ENCODE data around the gene EPHA5. TPM values are rescaled to one million over a fixed set of nuclear protein-coding genes. Genes with fewer than 3 reads are reported as not detected.

EPHA5 gene
- total and polyA plus RNA-seq, 4 donors, result 0.02 to 0.15 (median 0.11) TPM; not detected in 1

- Histone ChIP-seq H3K4me1 (ENCODE audit: control insufficient read depth in 5 of 5, insufficient read depth in 5 of 5, low read length in 5 of 5) (no peaks in the 10 kb centered on the region), H3K4me3 (no peak overlapping the region), H3K36me3 (ENCODE audit: control insufficient read depth in 4 of 4, insufficient read depth in 4 of 4, low read length in 4 of 4) (no peaks in the 10 kb centered on the region), H3K27ac (ENCODE audit: low read depth in 1 of 2, low read length in 1 of 2) (no peak overlapping the region), H3K9ac (ENCODE audit: insufficient read depth in 1 of 2, low read length in 2 of 2) (no peak overlapping the region), H3K27me3 (ENCODE audit: control insufficient read depth in 3 of 3, insufficient read depth in 3 of 3, low read length in 2 of 3) (no peaks in the 10 kb centered on the region), H3K9me3 (ENCODE audit: control insufficient read depth in 4 of 4, insufficient read depth in 3 of 4, low read length in 3 of 4) (peaks cover 0 to 5% (median 0%) of the 10 kb centered on the region in 4 donors)
- ATAC-seq (ENCODE audit: insufficient read depth, low FRiP score), result no peak
- DNase-seq, result no peak
- no peak for TF ChIP-seq CTCF (IDR thresholded peaks at IDR 0.05; ENCODE audit: control extremely low read depth, extremely low read depth)
- 66 to 74% methylated on average over 1 of the region's 1 CpG for WGBS, 2 donors
Observed at GRCh38 chr4:65391382-65391781, 278.9 kb downstream of the EPHA5 start.

GRCh38 chr4:65386927-65387326 lies 283.4 kb downstream of the EPHA5 start:
- Histone ChIP-seq H3K36me3 (ENCODE audit: control insufficient read depth in 4 of 4, insufficient read depth in 4 of 4, low read length in 4 of 4) (no peaks in the 10 kb centered on the region), H3K4me3 (no peak overlapping the region), H3K27ac (ENCODE audit: low read depth in 1 of 2, low read length in 1 of 2) (no peak overlapping the region), H3K9ac (ENCODE audit: insufficient read depth in 1 of 2, low read length in 2 of 2) (no peak overlapping the region), H3K4me1 (ENCODE audit: control insufficient read depth in 5 of 5, insufficient read depth in 5 of 5, low read length in 5 of 5) (no peaks in the 10 kb centered on the region), H3K9me3 (ENCODE audit: control insufficient read depth in 4 of 4, insufficient read depth in 3 of 4, low read length in 3 of 4) (no peaks in the 10 kb centered on the region), H3K27me3 (ENCODE audit: control insufficient read depth in 3 of 3, insufficient read depth in 3 of 3, low read length in 2 of 3) (no peaks in the 10 kb centered on the region)
- TF ChIP-seq CTCF (IDR thresholded peaks at IDR 0.05; ENCODE audit: control extremely low read depth, extremely low read depth), result no peak
- 83 to 84% methylated on average over 5 of the region's 5 CpGs for WGBS, 2 donors
- ATAC-seq (ENCODE audit: insufficient read depth, low FRiP score) (no peak), DNase-seq (no peak)

- no peak overlapping the region for H3K9ac ChIP-seq (ENCODE audit: insufficient read depth in 1 of 2, low read length in 2 of 2)
- no peaks in the 10 kb centered on the region for H3K36me3 ChIP-seq (ENCODE audit: control insufficient read depth in 4 of 4, insufficient read depth in 4 of 4, low read length in 4 of 4)
- H3K27ac ChIP-seq (ENCODE audit: low read depth in 1 of 2, low read length in 1 of 2), result no peak overlapping the region
- ATAC-seq (ENCODE audit: insufficient read depth, low FRiP score), result no peak
- no peaks in the 10 kb centered on the region for H3K4me1 ChIP-seq (ENCODE audit: control insufficient read depth in 5 of 5, insufficient read depth in 5 of 5, low read length in 5 of 5)
- WGBS, 2 donors, result 84 to 85% methylated on average over 6 of the region's 6 CpGs
- no peak for TF ChIP-seq CTCF (IDR thresholded peaks at IDR 0.05; ENCODE audit: control extremely low read depth, extremely low read depth)
- no peaks in the 10 kb centered on the region for H3K9me3 ChIP-seq (ENCODE audit: control insufficient read depth in 4 of 4, insufficient read depth in 3 of 4, low read length in 3 of 4)
- H3K4me3 ChIP-seq, result no peak overlapping the region
- H3K27me3 ChIP-seq (ENCODE audit: control insufficient read depth in 3 of 3, insufficient read depth in 3 of 3, low read length in 2 of 3), result no peaks in the 10 kb centered on the region
- DNase-seq, result no peak
Observed at GRCh38 chr4:65383589-65384305, 286.5 kb downstream of the EPHA5 start.

GRCh38 chr4:65381648-65382047 lies 288.6 kb downstream of the EPHA5 start:
- no peaks in the 10 kb centered on the region for H3K27me3 ChIP-seq (ENCODE audit: control insufficient read depth in 3 of 3, insufficient read depth in 3 of 3, low read length in 2 of 3)
- no peaks in the 10 kb centered on the region for H3K36me3 ChIP-seq (ENCODE audit: control insufficient read depth in 4 of 4, insufficient read depth in 4 of 4, low read length in 4 of 4)
- H3K4me1 ChIP-seq (ENCODE audit: control insufficient read depth in 5 of 5, insufficient read depth in 5 of 5, low read length in 5 of 5), result no peaks in the 10 kb centered on the region
- no peak overlapping the region for H3K4me3 ChIP-seq
- H3K9me3 ChIP-seq (ENCODE audit: control insufficient read depth in 4 of 4, insufficient read depth in 3 of 4, low read length in 3 of 4), result no peaks in the 10 kb centered on the region
- no peak overlapping the region for H3K9ac ChIP-seq (ENCODE audit: insufficient read depth in 1 of 2, low read length in 2 of 2)
- DNase-seq (no peak), ATAC-seq (ENCODE audit: insufficient read depth, low FRiP score) (no peak)
- no peak for TF ChIP-seq CTCF (IDR thresholded peaks at IDR 0.05; ENCODE audit: control extremely low read depth, extremely low read depth)
- whole genome bisulfite sequencing, 2 donors, result 49 to 98% methylated on average over 1 of the region's 1 CpG
- H3K27ac ChIP-seq (ENCODE audit: low read depth in 1 of 2, low read length in 1 of 2), result no peak overlapping the region
